ENCODE results near the gene IRAG1.
A peak's percentile ranks its signal among the peaks of the same experiment; 100 is the strongest.

The IRAG1 gene

GRCh38 chr11:10693509-10694081, at the start of gene IRAG1:
Gene IRAG1, minus strand, starts transcription at chr11:10693755. Its CDS starts 153 bp downstream, at chr11:10693602.
- no peak for DNase-seq

GRCh38 chr11:10742460-10743208, 49.1 kb upstream of the IRAG1 start:
- no peak for DNase-seq

GRCh38 chr11:10735481-10736475, 42.2 kb upstream of the IRAG1 start:
- peak; percentile 78 for DNase-seq

GRCh38 chr11:10731064-10731680, 37.6 kb upstream of the IRAG1 start:
- no peak for DNase-seq

- no peak for DNase-seq
These were observed 36.6 kb upstream of the IRAG1 start for GRCh38 chr11:10730151-10730550.

GRCh38 chr11:10728789-10729472, 35.4 kb upstream of the IRAG1 start:
- no peak for DNase-seq

GRCh38 chr11:10728154-10728553, 34.6 kb upstream of the IRAG1 start:
- DNase-seq, result no peak

- DNase-seq, result no peak
These were observed 33.7 kb upstream of the IRAG1 start for GRCh38 chr11:10727146-10727851.

- no peak for DNase-seq
These were observed 32.3 kb upstream of the IRAG1 start for GRCh38 chr11:10725907-10726253.

GRCh38 chr11:10725114-10725906, 31.8 kb upstream of the IRAG1 start:
- no peak for DNase-seq

- no peak for DNase-seq
These were observed 28.8 kb upstream of the IRAG1 start for GRCh38 chr11:10722307-10722706.

- DNase-seq, result no peak
These were observed 27.4 kb upstream of the IRAG1 start for GRCh38 chr11:10720881-10721376.

- no peak for DNase-seq
These were observed 26.1 kb upstream of the IRAG1 start for GRCh38 chr11:10719616-10720015.

GRCh38 chr11:10716543-10717259, 23.1 kb upstream of the IRAG1 start:
- DNase-seq, result no peak

- DNase-seq, result no peak
These were observed 22.6 kb upstream of the IRAG1 start for GRCh38 chr11:10716122-10716521.

- DNase-seq, result no peak
These were observed 22.0 kb upstream of the IRAG1 start for GRCh38 chr11:10715571-10715970.

GRCh38 chr11:10709299-10710086, 15.9 kb upstream of the IRAG1 start:
- DNase-seq, result no peak

GRCh38 chr11:10708131-10708530, 14.6 kb upstream of the IRAG1 start:
- no peak for DNase-seq

GRCh38 chr11:10701982-10702381, 8.4 kb upstream of the IRAG1 start:
- no peak for DNase-seq

Measured in NCI-H1436 (cell line).